Measurements from ENCODE around the gene ROBO4.

ROBO4 gene

GRCh38 chr11:124887667-124888013, 10.0 kb downstream of the ROBO4 start:
- no peak for DNase-seq

- no peak for DNase-seq
Observed at GRCh38 chr11:124886978-124887666, 10.5 kb downstream of the ROBO4 start.

- no peak for DNase-seq
Observed at GRCh38 chr11:124886476-124886875, 11.2 kb downstream of the ROBO4 start.

- DNase-seq = no peak
Observed at GRCh38 chr11:124884869-124885479, 12.7 kb downstream of the ROBO4 start.

GRCh38 chr11:124884340-124884739, 13.3 kb downstream of the ROBO4 start:
- no peak for DNase-seq

GRCh38 chr11:124882339-124883071, 15.2 kb downstream of the ROBO4 start:
- DNase-seq = no peak

- DNase-seq = no peak
Observed at GRCh38 chr11:124880958-124881357, 16.7 kb downstream of the ROBO4 start.

GRCh38 chr11:124880290-124880611, 17.4 kb downstream of the ROBO4 start:
- no peak for DNase-seq

- no peak for DNase-seq
Observed at GRCh38 chr11:124879493-124880289, 18.0 kb downstream of the ROBO4 start.

GRCh38 chr11:124878759-124879492, 18.7 kb downstream of the ROBO4 start:
- no peak for DNase-seq

GRCh38 chr11:124877910-124878758, 19.5 kb downstream of the ROBO4 start:
- DNase-seq = no peak

GRCh38 chr11:124877631-124877909, 20.1 kb downstream of the ROBO4 start:
- no peak for DNase-seq

- DNase-seq = no peak
Observed at GRCh38 chr11:124876818-124877630, 20.6 kb downstream of the ROBO4 start.

GRCh38 chr11:124875943-124876817, 21.5 kb downstream of the ROBO4 start:
- peak; percentile 96 for DNase-seq

- no peak for DNase-seq
Observed at GRCh38 chr11:124875401-124875800, 22.3 kb downstream of the ROBO4 start.

GRCh38 chr11:124874571-124875255, 23.0 kb downstream of the ROBO4 start:
- no peak for DNase-seq

GRCh38 chr11:124873951-124874350, 23.7 kb downstream of the ROBO4 start:
- DNase-seq = no peak

GRCh38 chr11:124872741-124873140, 24.9 kb downstream of the ROBO4 start:
- DNase-seq = no peak

GRCh38 chr11:124872280-124872679, 25.4 kb downstream of the ROBO4 start:
- DNase-seq = no peak

GRCh38 chr11:124870430-124870829, 27.2 kb downstream of the ROBO4 start:
- no peak for DNase-seq

All from fibroblast of skin of right biceps (primary cell).